Stomach smooth muscle (tissue), 2 donors: ENCODE measurements around the gene KIRREL2.
"Not testable (repeated sequence)": the region's sequence is repeated elsewhere in the genome, so short reads cannot be mapped to it uniquely, and the experiment has no call there.

ENCODE experiments used
- H3K27ac ChIP-seq: one replicate; pipeline ENCODE4 v1.7.0; 2013; ENCODE audit warnings: mild to moderate bottlenecking, low read length, inconsistent platforms
- H3K27me3 ChIP-seq, 2 donors: one replicate each; pipeline ENCODE4 v1.7.0; 2013; ENCODE audit warnings: low read length in 2 of 2; ENCODE audit not compliant: insufficient read depth in 2 of 2, control insufficient read depth in 1 of 2
- H3K36me3 ChIP-seq, 2 donors: one replicate each; pipeline ENCODE4 v1.7.0; 2013; ENCODE audit warnings: low read length in 2 of 2; ENCODE audit not compliant: control insufficient read depth in 2 of 2, insufficient read depth in 2 of 2
- H3K4me1 ChIP-seq: one replicate; pipeline ENCODE4 v1.7.0; 2013; ENCODE audit warnings: low read length; ENCODE audit not compliant: control insufficient read depth, insufficient read depth
- H3K4me3 ChIP-seq, 2 donors: one replicate each; pipeline ENCODE4 v1.7.0; 2013; ENCODE audit warnings: low read length in 2 of 2
- H3K9ac ChIP-seq, 2 donors: one replicate each; pipeline ENCODE4 v1.7.0; 2013; ENCODE audit warnings: low read length in 2 of 2, mild to moderate bottlenecking in 1 of 2
- H3K9me3 ChIP-seq, 2 donors: one replicate each; pipeline ENCODE4 v1.7.0; 2013; ENCODE audit warnings: low read length in 2 of 2; ENCODE audit not compliant: control insufficient read depth in 2 of 2
- donor health status: healthy.
- donor health status: Pancreatic carcinoma.

KIRREL2 gene

GRCh38 chr19:35888398-35888797 lies 31.7 kb downstream of the KIRREL2 start:
- H3K9ac ChIP-seq: no peak overlapping the region
- peaks cover 12 to 23% of the 10 kb centered on the region in 2 donors for H3K36me3 ChIP-seq
- no peaks in the 10 kb centered on the region for H3K27me3 ChIP-seq
- H3K27ac ChIP-seq: no peak overlapping the region
- H3K4me1 ChIP-seq: no peaks in the 10 kb centered on the region
- no peak overlapping the region for H3K4me3 ChIP-seq
- no peaks in the 10 kb centered on the region for H3K9me3 ChIP-seq

DNA sequence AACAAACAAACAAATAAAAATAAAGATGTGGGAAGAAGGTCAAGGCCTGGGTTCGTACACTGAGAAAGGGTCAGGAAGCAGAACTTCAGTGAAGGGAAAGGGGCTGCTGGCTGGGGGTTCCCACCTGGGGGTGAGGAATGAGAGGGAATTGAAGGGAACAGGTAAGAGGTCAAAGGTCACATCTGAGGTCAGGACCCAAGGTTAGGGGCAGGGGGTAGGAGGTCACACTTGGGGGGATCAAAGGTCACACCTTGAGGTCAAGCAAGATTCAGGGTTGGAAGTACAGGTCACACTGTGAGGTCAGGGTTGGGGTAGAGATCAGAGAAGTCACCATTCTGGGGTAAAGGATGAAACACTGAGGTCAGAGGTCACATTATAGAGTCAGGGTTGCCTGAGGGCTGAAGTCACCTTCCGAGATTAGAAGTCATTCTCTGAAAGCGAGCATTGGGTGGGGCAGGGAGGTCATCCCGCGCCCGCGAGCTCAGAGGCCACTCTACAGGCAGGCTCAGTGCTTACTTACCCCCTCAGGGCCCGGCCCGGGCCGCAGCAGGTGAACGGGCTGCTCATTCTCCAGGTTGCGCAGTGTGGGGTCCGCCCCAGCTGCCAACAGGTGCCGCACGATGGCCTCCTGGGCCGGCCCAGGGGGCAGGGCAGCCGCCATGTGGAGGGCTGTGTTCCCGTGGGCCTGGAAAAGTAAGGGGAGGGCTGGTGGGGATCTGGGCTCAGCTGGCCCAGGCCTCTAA lies 32.8 kb downstream of the KIRREL2 start:
- H3K36me3 ChIP-seq: peaks cover 12 to 27% of the 10 kb centered on the region in 2 donors

GRCh38 chr19:35890113-35890650 lies 33.5 kb downstream of the KIRREL2 start:
- H3K36me3 ChIP-seq: peaks cover 12 to 27% of the 10 kb centered on the region in 2 donors

More for the DNA sequence above, 32.8 kb downstream of the KIRREL2 start:
- H3K4me3 ChIP-seq: no peak overlapping the region
- H3K27me3 ChIP-seq: no peaks in the 10 kb centered on the region
- H3K4me1 ChIP-seq: no peaks in the 10 kb centered on the region
- H3K27ac ChIP-seq: no peak overlapping the region
- no peak overlapping the region for H3K9ac ChIP-seq
- no peaks in the 10 kb centered on the region for H3K9me3 ChIP-seq

DNA sequence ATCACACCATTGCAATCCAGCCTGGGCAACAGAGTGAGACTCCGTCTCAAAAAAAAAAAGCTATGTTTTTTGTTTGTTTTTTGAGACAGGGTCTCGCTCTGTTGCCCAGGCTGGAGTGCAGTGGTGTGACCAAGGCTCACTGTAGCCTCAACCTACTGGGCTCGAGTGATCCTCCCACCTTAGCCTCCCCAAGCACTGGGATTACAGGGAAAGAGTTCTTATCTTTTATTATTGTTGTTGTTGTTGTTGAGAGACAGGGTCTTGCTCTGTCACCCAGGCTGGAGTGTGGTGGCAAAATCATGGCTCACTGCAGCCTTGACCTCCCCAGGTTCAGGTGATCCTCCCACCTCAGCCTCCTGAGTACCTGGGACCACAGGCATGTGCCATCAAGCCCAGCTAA lies 35.1 kb downstream of the KIRREL2 start:
- peaks cover 12 to 31% of the 10 kb centered on the region in 2 donors for H3K36me3 ChIP-seq
- H3K4me3 ChIP-seq, H3K27me3 ChIP-seq, H3K4me1 ChIP-seq, H3K9me3 ChIP-seq, H3K9ac ChIP-seq, H3K27ac ChIP-seq: not testable (repeated sequence)

More at GRCh38 chr19:35890113-35890650, 33.5 kb downstream of the KIRREL2 start:
- no peaks in the 10 kb centered on the region for H3K27me3 ChIP-seq
- no peak overlapping the region for H3K9ac ChIP-seq
- no peaks in the 10 kb centered on the region for H3K9me3 ChIP-seq
- H3K27ac ChIP-seq: no peak overlapping the region
- no peaks in the 10 kb centered on the region for H3K4me1 ChIP-seq
- H3K4me3 ChIP-seq: no peak overlapping the region

DNA sequence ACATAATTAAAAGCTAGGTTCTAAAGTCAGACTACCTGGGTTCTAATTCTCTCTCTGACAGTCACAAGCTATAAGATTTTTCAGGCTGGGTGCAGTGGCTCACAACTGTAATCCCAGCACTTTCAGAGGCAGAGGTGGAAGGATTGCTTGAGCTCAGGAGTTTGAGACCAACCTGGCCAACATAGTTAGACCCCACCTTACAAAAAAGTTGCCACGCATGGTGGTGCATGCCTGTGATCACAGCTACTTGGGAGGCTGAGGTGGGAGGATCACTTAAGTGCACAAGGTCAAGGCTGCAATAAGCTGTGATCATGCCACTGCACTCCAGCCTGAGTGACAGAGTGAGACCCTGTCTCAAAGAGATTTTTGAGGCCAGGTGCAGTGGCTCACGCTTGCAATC lies 37.6 kb downstream of the KIRREL2 start:
- Histone ChIP-seq H3K27ac (no peak overlapping the region), H3K9me3 (no peaks in the 10 kb centered on the region), H3K4me3 (no peak overlapping the region), H3K27me3 (no peaks in the 10 kb centered on the region), H3K4me1 (peaks cover 18% of the 10 kb centered on the region), H3K36me3 (peaks cover 5 to 21% of the 10 kb centered on the region in 2 donors), H3K9ac (no peak overlapping the region)

- no peak overlapping the region for H3K4me3 ChIP-seq
- peaks cover 2 to 11% of the 10 kb centered on the region in 2 donors for H3K36me3 ChIP-seq
- no peak overlapping the region for H3K9ac ChIP-seq
- H3K27me3 ChIP-seq: no peaks in the 10 kb centered on the region
- H3K27ac ChIP-seq: no peak overlapping the region
- peaks cover 27% of the 10 kb centered on the region for H3K4me1 ChIP-seq
- no peaks in the 10 kb centered on the region for H3K9me3 ChIP-seq
These were observed 39.4 kb downstream of the KIRREL2 start for GRCh38 chr19:35895911-35896642.

GRCh38 chr19:35896643-35897040 lies 39.9 kb downstream of the KIRREL2 start:
- Histone ChIP-seq H3K4me3 (no peak overlapping the region), H3K27ac (no peak overlapping the region), H3K36me3 (peaks cover 2 to 11% of the 10 kb centered on the region in 2 donors), H3K9me3 (no peaks in the 10 kb centered on the region), H3K27me3 (no peaks in the 10 kb centered on the region), H3K4me1 (peaks cover 27% of the 10 kb centered on the region), H3K9ac (no peak overlapping the region)

GRCh38 chr19:35897706-35898451 lies 41.2 kb downstream of the KIRREL2 start:
- H3K4me3 ChIP-seq: peak overlapping the region; percentile 63 to 85
- H3K4me1 ChIP-seq: peaks cover 30% of the 10 kb centered on the region
- no peaks in the 10 kb centered on the region for H3K27me3 ChIP-seq
- peak overlapping the region; percentile 69 to 72 for H3K9ac ChIP-seq
- H3K27ac ChIP-seq: no peak overlapping the region
- H3K9me3 ChIP-seq: no peaks in the 10 kb centered on the region
- H3K36me3 ChIP-seq: peaks cover 2 to 11% of the 10 kb centered on the region in 2 donors

GRCh38 chr19:35898499-35898809 lies 41.7 kb downstream of the KIRREL2 start:
- Histone ChIP-seq H3K27ac (peak overlapping the region; percentile 55), H3K9me3 (no peaks in the 10 kb centered on the region), H3K4me1 (peaks cover 30% of the 10 kb centered on the region)

DNA sequence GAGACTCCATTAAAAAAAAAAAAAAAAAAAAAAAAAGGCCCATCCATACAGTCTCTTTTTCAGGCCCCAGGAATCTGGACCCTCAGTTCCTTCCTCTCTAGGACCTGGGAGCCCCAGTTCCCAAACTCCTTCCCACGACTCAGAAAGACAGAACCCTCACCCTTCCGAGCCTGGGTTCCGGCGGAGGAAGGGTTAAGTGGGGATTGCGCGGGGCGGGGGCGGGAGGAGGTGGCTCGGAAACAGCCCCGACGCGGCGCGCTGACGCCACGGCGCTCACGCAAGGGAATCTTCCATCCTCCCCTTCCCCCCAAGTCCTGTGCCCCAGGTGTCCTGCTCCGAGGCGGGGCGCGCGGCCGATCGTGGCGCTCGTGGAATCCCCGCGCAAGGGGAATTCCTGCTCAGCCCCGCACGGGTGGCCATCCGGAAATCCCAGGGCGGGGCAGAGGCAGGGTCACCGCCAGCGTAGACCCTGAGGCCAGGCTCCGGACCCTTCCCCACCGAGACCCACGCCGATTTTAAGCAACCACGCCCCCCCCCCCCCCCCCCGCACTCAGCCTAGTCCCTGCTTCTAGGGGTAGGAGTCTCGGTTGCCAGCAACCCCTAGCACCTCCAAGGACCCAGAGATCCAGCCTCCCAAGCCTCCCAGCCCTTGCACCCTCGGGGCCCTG lies 43.0 kb downstream of the KIRREL2 start:
- Histone ChIP-seq H3K9ac (peak overlapping the region; percentile 69 to 72), H3K4me1 (peaks cover 30% of the 10 kb centered on the region), H3K36me3 (peaks cover 2 to 5% of the 10 kb centered on the region in 2 donors), H3K27me3 (no peaks in the 10 kb centered on the region), H3K9me3 (no peaks in the 10 kb centered on the region), H3K4me3 (peak overlapping the region; percentile 73 to 85), H3K27ac (peak overlapping the region; percentile 55)

More at GRCh38 chr19:35898499-35898809, 41.7 kb downstream of the KIRREL2 start:
- peak overlapping the region; percentile 63 to 85 for H3K4me3 ChIP-seq
- peaks cover 2 to 9% of the 10 kb centered on the region in 2 donors for H3K36me3 ChIP-seq
- H3K9ac ChIP-seq: peak overlapping the region; percentile 69 to 72
- H3K27me3 ChIP-seq: no peaks in the 10 kb centered on the region
